ENCODE results near the gene ALKAL2. TPM values are rescaled to one million over a fixed set of nuclear protein-coding genes. Genes with fewer than 3 reads are reported as not detected.

The ALKAL2 gene
- total RNA-seq, 1 donor from 2014 or later: 0.28 TPM

GRCh38 chr2:234421-234820, 53.5 kb downstream of the ALKAL2 start:
- peaks cover 2% of the 10 kb centered on the region for H3K36me3 Mint-ChIP-seq (ENCODE audit: low read depth)
- H3K27me3 Mint-ChIP-seq: no peaks in the 10 kb centered on the region
- H3K27ac Mint-ChIP-seq: no peak overlapping the region
- no peaks in the 10 kb centered on the region for H3K9me3 Mint-ChIP-seq
- intact Hi-C loops (cut with micrococcal nuclease): no loop called here
- H3K4me1 Mint-ChIP-seq: no peaks in the 10 kb centered on the region
- H3K4me3 Mint-ChIP-seq: no peak overlapping the region
- no peak for DNase-seq

DNA sequence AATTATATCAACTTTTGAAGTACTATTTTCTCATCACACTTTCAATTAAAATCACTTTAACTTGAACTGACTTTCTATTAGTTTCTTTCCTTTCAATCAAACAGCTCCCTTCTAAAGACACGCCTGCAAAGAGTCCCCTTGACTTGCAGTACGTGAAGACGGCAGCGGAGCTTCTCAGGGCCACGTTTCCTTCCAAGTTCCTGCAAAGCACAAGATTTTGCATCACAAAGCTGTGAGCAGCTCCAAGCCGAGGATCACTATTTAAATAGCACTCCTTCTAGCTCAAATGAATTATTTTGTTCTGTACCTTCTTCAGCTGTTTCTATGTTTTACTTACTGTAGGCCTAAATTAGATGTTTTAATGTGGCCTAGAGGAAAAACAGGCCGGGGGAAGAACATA, 54.9 kb downstream of the ALKAL2 start:
- H3K4me1 Mint-ChIP-seq: no peaks in the 10 kb centered on the region
- H3K27me3 Mint-ChIP-seq: no peaks in the 10 kb centered on the region
- intact Hi-C loops (cut with micrococcal nuclease): no loop called here
- H3K9me3 Mint-ChIP-seq: no peaks in the 10 kb centered on the region
- no peak for DNase-seq
- H3K27ac Mint-ChIP-seq: no peak overlapping the region
- H3K36me3 Mint-ChIP-seq (ENCODE audit: low read depth): peaks cover 2% of the 10 kb centered on the region
- no peak overlapping the region for H3K4me3 Mint-ChIP-seq

GRCh38 chr2:231521-232185, 56.2 kb downstream of the ALKAL2 start:
- Mint-ChIP-seq H3K4me1 (no peaks in the 10 kb centered on the region), H3K36me3 (ENCODE audit: low read depth) (peaks cover 5% of the 10 kb centered on the region), H3K27ac (no peak overlapping the region), H3K9me3 (peaks cover 2% of the 10 kb centered on the region), H3K4me3 (no peak overlapping the region), H3K27me3 (no peaks in the 10 kb centered on the region)
- intact Hi-C loops (cut with micrococcal nuclease): no loop called here
- DNase-seq: no peak

Other genes with a start within 250 kb of the ALKAL2 start
- 0.33 and 0.47 TPM in 2 replicates for gene FAM110C, start 241.6 kb downstream of the ALKAL2 start, total RNA-seq
- 17.4 and 17.7 TPM in 2 replicates for gene SH3YL1, start 24.1 kb downstream of the ALKAL2 start, total RNA-seq
- gene ACP1, start 23.1 kb downstream of the ALKAL2 start, total RNA-seq: 124 and 127 TPM in 2 replicates